GM23338 (cell line): ENCODE data around the gene CFAP65.

Experiments used
- CREB1 ChIP-seq: fragments of 250-450 bp; sonication (Bioruptor Pico); IDR thresholded peaks from 2 replicates; pipeline ENCODE4 v1.5.0; 2020; ENCODE audit warnings: low read depth, mild to moderate bottlenecking, moderate library complexity
- CTCF ChIP-seq, 2 experiments: fragments of 200-600 bp in 1 of 2; sonication (generic) in 1 of 2; conservative IDR thresholded peaks; 2 replicates each; pipeline versions ENCODE4 v1.5.1 to v1.6.1; 2016 to 2017; ENCODE audit warnings: antibody characterized with exemption in 2 of 2, low read depth in 2 of 2, mild to moderate bottlenecking in 2 of 2, moderate library complexity in 1 of 2
- EZH2 ChIP-seq: fragments of 200-600 bp; sonication (generic); IDR thresholded peaks from one replicate; pipeline ENCODE4 v1.8.0; 2017; ENCODE audit warnings: antibody characterized with exemption, mild to moderate bottlenecking, low read depth; ENCODE audit not compliant: unreplicated experiment
- POLR2AphosphoS5 ChIP-seq: IDR thresholded peaks from 2 replicates; pipeline ENCODE4 v1.6.1; 2016; ENCODE audit warnings: antibody characterized with exemption, low read depth

DNA sequence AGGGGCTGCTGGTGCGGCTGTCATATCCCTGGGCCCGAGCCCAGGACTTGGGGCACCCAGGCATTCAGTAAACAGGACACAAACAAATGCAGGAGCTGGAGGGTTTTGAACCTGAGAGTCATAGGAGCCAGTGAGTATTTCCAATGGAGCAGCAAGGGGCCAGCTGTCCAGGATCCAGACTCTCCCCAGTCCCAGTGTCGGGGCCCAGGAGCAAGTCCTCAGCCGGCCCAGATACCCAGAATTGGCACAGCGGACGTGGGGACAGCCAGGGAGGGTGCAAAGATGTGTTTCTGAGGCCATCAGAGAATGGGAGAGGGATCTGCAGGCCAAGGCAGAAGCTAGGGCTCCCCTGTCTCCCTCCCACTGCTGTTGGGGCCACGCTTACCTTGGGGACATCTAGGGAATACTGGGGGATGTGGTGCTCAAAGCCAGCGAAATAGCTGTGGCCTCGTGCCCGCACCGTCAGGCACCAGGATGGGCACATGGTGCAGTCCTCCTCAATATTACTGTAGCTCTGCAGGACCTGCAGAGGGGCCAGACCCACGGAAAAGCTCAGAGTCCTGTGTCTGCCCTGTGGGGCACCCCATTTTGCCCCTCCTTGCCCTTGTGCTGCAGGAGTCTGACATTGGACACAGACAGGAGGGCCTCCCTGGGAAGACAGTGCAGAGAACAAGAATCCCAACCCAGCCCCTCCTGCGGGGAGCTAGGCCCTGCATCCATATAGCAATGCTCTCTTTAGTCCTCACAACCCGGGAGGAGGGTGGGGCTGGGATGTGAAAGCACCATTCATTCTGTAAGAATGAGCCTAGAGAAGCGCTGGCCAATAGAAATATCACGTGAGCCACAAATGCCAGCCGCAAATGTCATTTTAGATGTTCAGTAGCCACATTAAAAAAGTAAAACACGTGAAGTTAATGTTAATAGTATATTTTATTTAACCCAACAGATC is 15.4 kb downstream of the CFAP65 start:
- TF ChIP-seq CTCF (conservative IDR thresholded peaks at IDR 0.05; ENCODE audit: low read depth in 2 of 2) (no peak), EZH2 (no peak), POLR2AphosphoS5 (no peak), CREB1 (no peak)
